Panc1 (cell line): ENCODE measurements around the gene MYO3B. TPM values are rescaled to one million over a fixed set of nuclear protein-coding genes. Genes with fewer than 3 reads are reported as not detected.

Source experiments
- ATAC-seq: fragments of 200-7000 bp; cut with Tn5 transposase; 2 replicates; pipeline ENCODE4 v1.9.1; 2020; ENCODE audit warnings: mild to moderate bottlenecking, moderate library complexity
- BruUV-seq: library from RNA; stranded (reverse); fragments of 400-500 nt; replicated peaks from 2 replicates; lab custom pipeline; 2021; lab: Mats Ljungman, UMichigan
- CTCF ChIA-PET: fragments of 300-600 bp; sonication (Branson Sonifier 250); formaldehyde crosslinking; loops from one replicate; lab custom pipeline; 2022; ENCODE audit warnings: antibody characterized with exemption; lab: Charles Lee
- POLR2A ChIA-PET: fragments of 300-600 bp; sonication (Branson Sonifier 250); formaldehyde crosslinking; loops from one replicate; lab custom pipeline; 2022; ENCODE audit warnings: antibody characterized with exemption; lab: Charles Lee
- DNase-seq: peaks from one replicate; pipeline ENCODE4 v3.0.0-alpha.2; 2010; ENCODE audit warnings: low read depth, low spot score
- H3K27ac ChIP-seq: 2 replicates; pipeline ENCODE4 v1.5.1; 2011; ENCODE audit warnings: mild to moderate bottlenecking, low read length, inconsistent platforms
- H3K27me3 ChIP-seq: fragments of 200-500 bp; sonication (Bioruptor generic); 2 replicates; pipeline ENCODE4 v1.6.0; 2014; ENCODE audit warnings: low read length, inconsistent platforms; ENCODE audit not compliant: control insufficient read depth, insufficient read depth
- H3K36me3 ChIP-seq: fragments of 200-500 bp; sonication (Bioruptor generic); 2 replicates; pipeline ENCODE4 v1.5.1; 2014; ENCODE audit warnings: inconsistent platforms, mild to moderate bottlenecking, low read length, moderate library complexity; ENCODE audit not compliant: control insufficient read depth, insufficient read depth
- H3K4me1 ChIP-seq: 2 replicates; pipeline ENCODE4 v1.5.1; 2011; ENCODE audit warnings: inconsistent platforms, mild to moderate bottlenecking, low read length, moderate library complexity; ENCODE audit not compliant: control insufficient read depth, insufficient read depth
- H3K4me3 ChIP-seq, 2 experiments: 2 replicates each; pipeline ENCODE4 v1.5.1; 2011 to 2012; ENCODE audit warnings: low read depth in 2 of 2, low read length in 2 of 2, mild to moderate bottlenecking in 2 of 2, inconsistent platforms in 1 of 2, moderate library complexity in 1 of 2
- H3K9me3 ChIP-seq: fragments of 200-500 bp; sonication (Bioruptor generic); 2 replicates; pipeline ENCODE4 v1.5.1; 2014; ENCODE audit warnings: low read depth, mild to moderate bottlenecking, inconsistent platforms, low read length, moderate library complexity; ENCODE audit not compliant: control insufficient read depth, insufficient read depth
- POLR2AphosphoS5 ChIP-seq: IDR thresholded peaks from 2 replicates; pipeline ENCODE4 v1.6.1; 2012; ENCODE audit warnings: mild to moderate bottlenecking, low read depth, low read length, moderate library complexity
- SIN3A ChIP-seq: IDR thresholded peaks from 2 replicates; pipeline ENCODE4 v1.6.1; 2012; ENCODE audit warnings: low read depth, mild to moderate bottlenecking, low read length, moderate library complexity, borderline replicate concordance; ENCODE audit not compliant: insufficient read depth
- TCF7L2 ChIP-seq: IDR thresholded peaks from 2 replicates; pipeline ENCODE4 v1.6.1; 2011; ENCODE audit warnings: mild to moderate bottlenecking, low read depth, low read length, inconsistent platforms
- in situ Hi-C: cut with HindIII; loops from 2 replicates; pipeline ENCODE4 v1.10.0; 2016; ENCODE audit warnings: low sequenced_read_pairs, low pct_unique_long_range_greater_than_20kb
- intact Hi-C: fragments of 100-400 bp; cut with micrococcal nuclease; formaldehyde crosslinking; loops from one replicate; pipeline ENCODE4 v1.10.0; 2022; ENCODE audit not compliant: unreplicated experiment
- total RNA-seq: library from RNA; stranded (reverse); gene quantifications from one replicate; pipeline ENCODE4 v1.2.1, GENCODE V29; 2021; ENCODE audit not compliant: unreplicated experiment
- TF ChIP-seq, protein P1 (sequence below), 2 experiments: IDR thresholded peaks; 2 replicates each; pipeline ENCODE4 v1.6.1; 2011 to 2012; ENCODE audit warnings: low read depth in 2 of 2, control low read depth in 1 of 2, low read length in 1 of 2, mild to moderate bottlenecking in 1 of 2, moderate library complexity in 1 of 2; ENCODE audit not compliant: insufficient read depth in 1 of 2
- TF ChIP-seq, protein P2 (sequence below): fragments of 450-650 bp; IDR thresholded peaks from 2 replicates; pipeline ENCODE4 v1.5.1; 2017; ENCODE audit warnings: mild to moderate bottlenecking

Gene MYO3B
- total RNA-seq, 1 experiment from 2014 or later: 0.05 TPM

DNA sequence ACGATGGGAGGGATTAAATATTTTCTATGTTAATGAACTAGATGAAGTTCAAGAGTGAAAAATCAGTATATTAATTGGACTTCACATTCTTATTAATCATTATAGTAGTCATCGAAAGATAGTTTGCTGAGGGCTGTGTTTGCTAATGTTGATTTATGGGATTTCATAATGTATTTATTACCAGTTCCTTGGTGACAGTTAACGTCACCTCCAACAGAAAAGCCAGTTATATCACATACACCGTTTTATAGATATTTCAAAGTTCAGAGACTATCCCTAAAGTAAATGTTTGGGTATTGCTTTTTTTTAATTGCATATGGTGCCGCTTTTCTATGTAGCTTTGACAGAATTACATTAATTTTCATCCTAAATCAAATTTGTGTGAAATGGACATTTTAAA, 487.8 kb downstream of the MYO3B start:
- no peaks in the 10 kb centered on the region for H3K4me1 ChIP-seq
- H3K4me3 ChIP-seq: no peak overlapping the region
- ChIA-PET POLR2A (no interaction called here), CTCF (no interaction called here)
- H3K36me3 ChIP-seq: no peaks in the 10 kb centered on the region
- intact Hi-C loops (no loop called here), in situ Hi-C loops (no loop called here)
- TF ChIP-seq, protein P1, sequence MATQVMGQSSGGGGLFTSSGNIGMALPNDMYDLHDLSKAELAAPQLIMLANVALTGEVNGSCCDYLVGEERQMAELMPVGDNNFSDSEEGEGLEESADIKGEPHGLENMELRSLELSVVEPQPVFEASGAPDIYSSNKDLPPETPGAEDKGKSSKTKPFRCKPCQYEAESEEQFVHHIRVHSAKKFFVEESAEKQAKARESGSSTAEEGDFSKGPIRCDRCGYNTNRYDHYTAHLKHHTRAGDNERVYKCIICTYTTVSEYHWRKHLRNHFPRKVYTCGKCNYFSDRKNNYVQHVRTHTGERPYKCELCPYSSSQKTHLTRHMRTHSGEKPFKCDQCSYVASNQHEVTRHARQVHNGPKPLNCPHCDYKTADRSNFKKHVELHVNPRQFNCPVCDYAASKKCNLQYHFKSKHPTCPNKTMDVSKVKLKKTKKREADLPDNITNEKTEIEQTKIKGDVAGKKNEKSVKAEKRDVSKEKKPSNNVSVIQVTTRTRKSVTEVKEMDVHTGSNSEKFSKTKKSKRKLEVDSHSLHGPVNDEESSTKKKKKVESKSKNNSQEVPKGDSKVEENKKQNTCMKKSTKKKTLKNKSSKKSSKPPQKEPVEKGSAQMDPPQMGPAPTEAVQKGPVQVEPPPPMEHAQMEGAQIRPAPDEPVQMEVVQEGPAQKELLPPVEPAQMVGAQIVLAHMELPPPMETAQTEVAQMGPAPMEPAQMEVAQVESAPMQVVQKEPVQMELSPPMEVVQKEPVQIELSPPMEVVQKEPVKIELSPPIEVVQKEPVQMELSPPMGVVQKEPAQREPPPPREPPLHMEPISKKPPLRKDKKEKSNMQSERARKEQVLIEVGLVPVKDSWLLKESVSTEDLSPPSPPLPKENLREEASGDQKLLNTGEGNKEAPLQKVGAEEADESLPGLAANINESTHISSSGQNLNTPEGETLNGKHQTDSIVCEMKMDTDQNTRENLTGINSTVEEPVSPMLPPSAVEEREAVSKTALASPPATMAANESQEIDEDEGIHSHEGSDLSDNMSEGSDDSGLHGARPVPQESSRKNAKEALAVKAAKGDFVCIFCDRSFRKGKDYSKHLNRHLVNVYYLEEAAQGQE (IDR thresholded peaks at IDR 0.05; ENCODE audit: insufficient read depth in 1 of 2, low read depth in 2 of 2, low read length in 1 of 2): no peak
- TF ChIP-seq TCF7L2: no peak
- no peak for TF ChIP-seq SIN3A
- TF ChIP-seq, protein P2, sequence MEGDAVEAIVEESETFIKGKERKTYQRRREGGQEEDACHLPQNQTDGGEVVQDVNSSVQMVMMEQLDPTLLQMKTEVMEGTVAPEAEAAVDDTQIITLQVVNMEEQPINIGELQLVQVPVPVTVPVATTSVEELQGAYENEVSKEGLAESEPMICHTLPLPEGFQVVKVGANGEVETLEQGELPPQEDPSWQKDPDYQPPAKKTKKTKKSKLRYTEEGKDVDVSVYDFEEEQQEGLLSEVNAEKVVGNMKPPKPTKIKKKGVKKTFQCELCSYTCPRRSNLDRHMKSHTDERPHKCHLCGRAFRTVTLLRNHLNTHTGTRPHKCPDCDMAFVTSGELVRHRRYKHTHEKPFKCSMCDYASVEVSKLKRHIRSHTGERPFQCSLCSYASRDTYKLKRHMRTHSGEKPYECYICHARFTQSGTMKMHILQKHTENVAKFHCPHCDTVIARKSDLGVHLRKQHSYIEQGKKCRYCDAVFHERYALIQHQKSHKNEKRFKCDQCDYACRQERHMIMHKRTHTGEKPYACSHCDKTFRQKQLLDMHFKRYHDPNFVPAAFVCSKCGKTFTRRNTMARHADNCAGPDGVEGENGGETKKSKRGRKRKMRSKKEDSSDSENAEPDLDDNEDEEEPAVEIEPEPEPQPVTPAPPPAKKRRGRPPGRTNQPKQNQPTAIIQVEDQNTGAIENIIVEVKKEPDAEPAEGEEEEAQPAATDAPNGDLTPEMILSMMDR: no peak
- no peak for TF ChIP-seq POLR2AphosphoS5
- H3K27ac ChIP-seq: no peak overlapping the region
- no TSS peak for BruUV-seq
- no peaks in the 10 kb centered on the region for H3K27me3 ChIP-seq
- H3K9me3 ChIP-seq: no peaks in the 10 kb centered on the region
- DNase-seq (no peak), ATAC-seq (no peak)

- POLR2A ChIA-PET: no interaction called here
Observed at GRCh38 chr2:170669909-170670308, 492.0 kb downstream of the MYO3B start.

More at GRCh38 chr2:170669909-170670308, 492.0 kb downstream of the MYO3B start:
- Histone ChIP-seq H3K9me3 (no peaks in the 10 kb centered on the region), H3K27ac (no peak overlapping the region), H3K27me3 (peaks cover 3% of the 10 kb centered on the region), H3K4me1 (no peaks in the 10 kb centered on the region), H3K36me3 (no peaks in the 10 kb centered on the region), H3K4me3 (no peak overlapping the region)
- ATAC-seq (no peak), DNase-seq (no peak)
- in situ Hi-C loops: no loop called here
- intact Hi-C loops: no loop called here
- CTCF ChIA-PET: no interaction called here
- no TSS peak for BruUV-seq
- TF ChIP-seq POLR2AphosphoS5 (no peak), TCF7L2 (no peak), SIN3A (no peak)
- TF ChIP-seq, protein P1 (IDR thresholded peaks at IDR 0.05; ENCODE audit: insufficient read depth in 1 of 2, low read depth in 2 of 2, low read length in 1 of 2): no peak
- TF ChIP-seq, protein P2: no peak
